RPMI8226 (cell line): ENCODE data around the gene SOX12.

Source experiments
- DNase-seq: peaks from one replicate; pipeline ENCODE4 v3.0.0-alpha.2; 2015

The SOX12 gene

GRCh38 chr20:325045-325888, at the start of gene SOX12:
Gene SOX12 (plus strand): TSS chr20:325552. CDS start chr20:325925, 373 bp downstream.
- DNase-seq: peak; percentile 97

GRCh38 chr20:275791-276190, 49.6 kb upstream of the SOX12 start:
- DNase-seq: no peak

GRCh38 chr20:276620-277495, 48.5 kb upstream of the SOX12 start:
- no peak for DNase-seq

- no peak for DNase-seq
These were observed 47.9 kb upstream of the SOX12 start for GRCh38 chr20:277496-277781.

- no peak for DNase-seq
These were observed 47.2 kb upstream of the SOX12 start for GRCh38 chr20:278181-278580.

- DNase-seq: no peak
These were observed 46.5 kb upstream of the SOX12 start for GRCh38 chr20:278607-279571.

- no peak for DNase-seq
These were observed 41.2 kb upstream of the SOX12 start for GRCh38 chr20:284172-284571.

- DNase-seq: no peak
These were observed 38.8 kb upstream of the SOX12 start for GRCh38 chr20:286508-286907.

GRCh38 chr20:288956-289692, 36.2 kb upstream of the SOX12 start:
- no peak for DNase-seq

- no peak for DNase-seq
These were observed 35.7 kb upstream of the SOX12 start for GRCh38 chr20:289693-290083.

GRCh38 chr20:290084-290831, 35.1 kb upstream of the SOX12 start, which contains the start of gene C20orf96:
Gene C20orf96 (minus strand): TSS chr20:290750. CDS start chr20:290610, 140 bp downstream.
- peak; percentile 96 for DNase-seq

- no peak for DNase-seq
These were observed 30.8 kb upstream of the SOX12 start for GRCh38 chr20:294602-295001.

GRCh38 chr20:295804-296203, 29.5 kb upstream of the SOX12 start:
- DNase-seq: no peak

- peak; percentile 94 for DNase-seq
These were observed 28.0 kb upstream of the SOX12 start, which contains the start of gene ZCCHC3 for GRCh38 chr20:297098-297924. Gene ZCCHC3 (plus strand): TSS chr20:297570. CDS start chr20:297587, 17 bp downstream.

GRCh38 chr20:297925-298775, 27.2 kb upstream of the SOX12 start:
- DNase-seq: peak; percentile 92

GRCh38 chr20:298776-299391, 26.5 kb upstream of the SOX12 start:
- no peak for DNase-seq

- DNase-seq: no peak
These were observed 24.9 kb upstream of the SOX12 start for GRCh38 chr20:300345-300990.
